Astrocyte (in vitro differentiated cells and primary cell): ENCODE data around the gene NUTM2D.
"Not testable (repeated sequence)": the region's sequence is repeated elsewhere in the genome, so short reads cannot be mapped to it uniquely, and the experiment has no call there.

ENCODE experiments used
- CTCF ChIP-seq: IDR thresholded peaks from 2 replicates; pipeline ENCODE4 v1.5.1; 2011; ENCODE audit warnings: low read depth, mild to moderate bottlenecking, inconsistent platforms, low read length, moderate library complexity; ENCODE audit not compliant: insufficient read depth
- EZH2 ChIP-seq: IDR thresholded peaks from 2 replicates; pipeline ENCODE4 v1.6.1; 2012; ENCODE audit warnings: mild to moderate bottlenecking, low read length, inconsistent platforms; ENCODE audit not compliant: insufficient read depth

DNA sequence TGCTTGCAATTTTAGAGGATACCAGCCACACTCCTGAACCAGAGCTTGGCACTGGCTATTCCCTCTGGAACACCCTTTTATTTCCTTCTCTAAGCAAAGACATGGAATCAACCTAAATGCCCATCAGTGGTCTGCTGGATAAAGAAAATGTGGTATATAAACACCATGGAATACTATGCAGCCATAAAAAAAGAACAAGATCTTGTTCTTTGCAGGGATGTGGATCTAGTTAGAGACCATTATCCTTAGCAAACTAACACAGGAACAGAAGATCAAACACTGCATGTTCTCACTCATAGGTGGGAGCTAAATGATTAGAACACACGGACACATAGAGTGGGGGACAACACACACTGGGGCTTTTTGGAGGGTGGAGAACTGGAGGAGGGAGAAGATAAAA, 56.4 kb downstream of the NUTM2D start:
- not testable (repeated sequence) for TF ChIP-seq CTCF, EZH2
